Caco-2 (cell line): ENCODE measurements around the gene ARHGEF12. TPM values are rescaled to one million over a fixed set of nuclear protein-coding genes. Genes with fewer than 3 reads are reported as not detected.

Experiments
- BruUV-seq: library from RNA; stranded (reverse); fragments of 400-500 nt; replicated peaks from 2 replicates; lab custom pipeline; 2021; lab: Mats Ljungman, UMichigan
- CTCF ChIA-PET: fragments of 300-600 bp; sonication (Branson Sonifier 250); formaldehyde crosslinking; loops from one replicate; lab custom pipeline; 2022; ENCODE audit warnings: antibody characterized with exemption; lab: Charles Lee
- POLR2A ChIA-PET: fragments of 300-600 bp; sonication (Branson Sonifier 250); formaldehyde crosslinking; loops from one replicate; lab custom pipeline; 2022; ENCODE audit warnings: antibody characterized with exemption; lab: Charles Lee
- DNase-seq, 2 experiments: peaks; one replicate each; pipeline versions ENCODE4 v3.0.0 to v3.0.0-alpha.2; 2020 to 2022
- H3K27me3 ChIP-seq: replicated peaks from 2 replicates; pipeline ENCODE4 v1.6.0; 2011; ENCODE audit warnings: low read length; ENCODE audit not compliant: control insufficient read depth, insufficient read depth
- H3K36me3 ChIP-seq: 2 replicates; pipeline ENCODE4 v1.5.1; 2011; ENCODE audit warnings: low read length; ENCODE audit not compliant: control insufficient read depth, insufficient read depth
- H3K4me1 ChIP-seq: fragments of 250-450 bp; sonication (Bioruptor Pico); 2 replicates; pipeline ENCODE4 v1.5.1; 2020; ENCODE audit warnings: mild to moderate bottlenecking
- H3K4me3 ChIP-seq: 2 replicates; pipeline ENCODE4 v1.5.1; 2011; ENCODE audit warnings: low read depth, mild to moderate bottlenecking, control low read depth, low read length
- H3K9me3 ChIP-seq: fragments of 250-450 bp; sonication (Bioruptor Pico); 2 replicates; pipeline ENCODE4 v1.5.1; 2020; ENCODE audit warnings: mild to moderate bottlenecking, moderate library complexity
- H3K27ac Mint-ChIP-seq: one replicate; pipeline ENCODE4 v1.8.0; 2022; ENCODE audit warnings: mixed read lengths; ENCODE audit not compliant: unreplicated experiment
- H3K27me3 Mint-ChIP-seq: one replicate; pipeline ENCODE4 v1.8.0; 2022; ENCODE audit warnings: mixed read lengths; ENCODE audit not compliant: insufficient read depth, unreplicated experiment
- H3K36me3 Mint-ChIP-seq: one replicate; pipeline ENCODE4 v1.8.0; 2022; ENCODE audit warnings: mild to moderate bottlenecking, mixed read lengths; ENCODE audit not compliant: insufficient read depth, unreplicated experiment
- H3K4me1 Mint-ChIP-seq: one replicate; pipeline ENCODE4 v1.8.0; 2022; ENCODE audit warnings: low read depth, mixed read lengths; ENCODE audit not compliant: unreplicated experiment
- H3K4me3 Mint-ChIP-seq: one replicate; pipeline ENCODE4 v1.8.0; 2022; ENCODE audit warnings: mild to moderate bottlenecking, moderate library complexity, mixed read lengths; ENCODE audit not compliant: unreplicated experiment
- H3K9me3 Mint-ChIP-seq: one replicate; pipeline ENCODE4 v1.8.0; 2022; ENCODE audit warnings: mixed read lengths; ENCODE audit not compliant: unreplicated experiment
- CTCF ChIP-seq, 2 experiments: fragments of 200-600 bp in 1 of 2; IDR thresholded peaks; 1 replicate in 1 of 2; 2 replicates in 1 of 2; pipeline versions ENCODE4 v1.5.1 to v1.8.0; 2011 to 2022; ENCODE audit warnings: antibody characterized with exemption in 1 of 2, control low read depth in 1 of 2, inconsistent platforms in 1 of 2, low read depth in 1 of 2, low read length in 1 of 2, mild to moderate bottlenecking in 1 of 2, moderate library complexity in 1 of 2; ENCODE audit not compliant: insufficient read depth in 1 of 2, severe bottlenecking in 1 of 2, unreplicated experiment in 1 of 2
- intact Hi-C: fragments of 100-400 bp; cut with micrococcal nuclease; formaldehyde crosslinking; loops from one replicate; pipeline ENCODE4 v1.10.0; 2022; ENCODE audit not compliant: unreplicated experiment
- total RNA-seq: library from RNA; stranded (reverse); gene quantifications from 2 replicates; pipeline ENCODE4 v1.2.3, GENCODE V29; 2022

Gene ARHGEF12
- total RNA-seq, 1 experiment from 2014 or later: 89.3 TPM

- no peaks in the 10 kb centered on the region for H3K27me3 Mint-ChIP-seq
- H3K4me3 Mint-ChIP-seq: no peak overlapping the region
- H3K9me3 ChIP-seq: no peaks in the 10 kb centered on the region
- no peaks in the 10 kb centered on the region for H3K9me3 Mint-ChIP-seq
- no peak for TF ChIP-seq CTCF (IDR thresholded peaks at IDR 0.05; ENCODE audit: insufficient read depth in 1 of 2, low read depth in 1 of 2, low read length in 1 of 2, severe bottlenecking in 1 of 2, unreplicated experiment in 1 of 2)
- intact Hi-C loops: no loop called here
- H3K4me3 ChIP-seq: no peak overlapping the region
- ChIA-PET POLR2A (no interaction called here), CTCF (interaction anchor here (0.6 kb wide), 1 partner anchor 549 kb away, joined by 8 read pairs; no protein-coding TSS in a partner anchor)
- no peaks in the 10 kb centered on the region for H3K36me3 ChIP-seq
- no peaks in the 10 kb centered on the region for H3K36me3 Mint-ChIP-seq
- H3K27me3 ChIP-seq: no peaks in the 10 kb centered on the region
- no TSS peak for BruUV-seq
- H3K4me1 ChIP-seq: peaks cover 16% of the 10 kb centered on the region
- H3K4me1 Mint-ChIP-seq: peaks cover 18% of the 10 kb centered on the region
- DNase-seq: no peak
- no peak overlapping the region for H3K27ac Mint-ChIP-seq
These were observed 67.8 kb downstream of the ARHGEF12 start for GRCh38 chr11:120403966-120404365.

- BruUV-seq: no TSS peak
- DNase-seq: no peak
- intact Hi-C loops: no loop called here
- H3K9me3 Mint-ChIP-seq: no peaks in the 10 kb centered on the region
- H3K36me3 ChIP-seq: no peaks in the 10 kb centered on the region
- POLR2A ChIA-PET: no interaction called here
- H3K27ac Mint-ChIP-seq: no peak overlapping the region
- no peak overlapping the region for H3K4me3 Mint-ChIP-seq
- H3K27me3 ChIP-seq: no peaks in the 10 kb centered on the region
- H3K4me3 ChIP-seq: no peak overlapping the region
- H3K4me1 ChIP-seq: peaks cover 16% of the 10 kb centered on the region
- H3K4me1 Mint-ChIP-seq: peaks cover 18% of the 10 kb centered on the region
- H3K36me3 Mint-ChIP-seq: no peaks in the 10 kb centered on the region
- no peak for TF ChIP-seq CTCF (IDR thresholded peaks at IDR 0.05; ENCODE audit: insufficient read depth in 1 of 2, low read depth in 1 of 2, low read length in 1 of 2, severe bottlenecking in 1 of 2, unreplicated experiment in 1 of 2)
- CTCF ChIA-PET: no interaction called here
- no peaks in the 10 kb centered on the region for H3K9me3 ChIP-seq
- H3K27me3 Mint-ChIP-seq: no peaks in the 10 kb centered on the region
These were observed 68.3 kb downstream of the ARHGEF12 start for GRCh38 chr11:120404495-120404894.

- BruUV-seq: no TSS peak
- CTCF ChIA-PET: no interaction called here
- Mint-ChIP-seq H3K27me3 (no peaks in the 10 kb centered on the region), H3K9me3 (no peaks in the 10 kb centered on the region), H3K36me3 (peaks cover 7% of the 10 kb centered on the region), H3K27ac (no peak overlapping the region), H3K4me1 (no peaks in the 10 kb centered on the region), H3K4me3 (no peak overlapping the region)
- no peak for TF ChIP-seq CTCF (IDR thresholded peaks at IDR 0.05; ENCODE audit: insufficient read depth in 1 of 2, low read depth in 1 of 2, low read length in 1 of 2, severe bottlenecking in 1 of 2, unreplicated experiment in 1 of 2)
- H3K9me3 ChIP-seq: no peaks in the 10 kb centered on the region
- H3K36me3 ChIP-seq: no peaks in the 10 kb centered on the region
- intact Hi-C loops: no loop called here
- POLR2A ChIA-PET: no interaction called here
- DNase-seq: no peak
- no peaks in the 10 kb centered on the region for H3K4me1 ChIP-seq
- H3K4me3 ChIP-seq: no peak overlapping the region
- H3K27me3 ChIP-seq: no peaks in the 10 kb centered on the region
These were observed 73.4 kb downstream of the ARHGEF12 start for GRCh38 chr11:120409655-120410054.
